Measurements from ENCODE around the gene TENM4. TPM values are rescaled to one million over a fixed set of nuclear protein-coding genes. Genes with fewer than 3 reads are reported as not detected.

Gene TENM4
- total RNA-seq, 4 donors from 2014 or later: 31.4 to 44.5 (median 38.0) TPM

- H3K27ac ChIP-seq: no peak overlapping the region
- no peak overlapping the region for H3K4me3 ChIP-seq
- no peaks in the 10 kb centered on the region for H3K4me1 ChIP-seq
- no peaks in the 10 kb centered on the region for H3K9me3 ChIP-seq
- no peaks in the 10 kb centered on the region for H3K27me3 ChIP-seq
- no peak for TF ChIP-seq POLR2A (IDR thresholded peaks at IDR 0.05)
- no peak for TF ChIP-seq EP300 (IDR thresholded peaks at IDR 0.05)
- TF ChIP-seq CTCF (IDR thresholded peaks at IDR 0.05): no peak
- TF ChIP-seq POLR2AphosphoS5 (IDR thresholded peaks at IDR 0.05): no peak
- no peaks in the 10 kb centered on the region for H3K36me3 ChIP-seq
- 80% methylated on average over 7 of the region's 7 CpGs for WGBS
- DNase-seq (ENCODE audit: low spot score in 2 of 2): no peak
These were observed 251.2 kb downstream of the TENM4 start for GRCh38 chr11:79189601-79190000.

- DNase-seq (ENCODE audit: low spot score in 2 of 2): no peak
- Histone ChIP-seq H3K4me3 (no peak overlapping the region), H3K27ac (no peak overlapping the region), H3K36me3 (no peaks in the 10 kb centered on the region), H3K9me3 (no peaks in the 10 kb centered on the region), H3K27me3 (no peaks in the 10 kb centered on the region), H3K4me1 (no peaks in the 10 kb centered on the region)
- TF ChIP-seq EP300 (IDR thresholded peaks at IDR 0.05) (no peak), POLR2A (IDR thresholded peaks at IDR 0.05) (no peak)
- 71% methylated on average over 2 of the region's 2 CpGs for WGBS
These were observed 251.8 kb downstream of the TENM4 start for GRCh38 chr11:79189055-79189454.

- Histone ChIP-seq H3K9me3 (no peaks in the 10 kb centered on the region), H3K4me1 (no peaks in the 10 kb centered on the region), H3K27ac (no peak overlapping the region), H3K27me3 (no peaks in the 10 kb centered on the region), H3K4me3 (no peak overlapping the region), H3K36me3 (no peaks in the 10 kb centered on the region)
- DNase-seq (ENCODE audit: low spot score in 2 of 2): no peak
- TF ChIP-seq POLR2AphosphoS5 (IDR thresholded peaks at IDR 0.05) (no peak), POLR2A (IDR thresholded peaks at IDR 0.05) (no peak), EP300 (IDR thresholded peaks at IDR 0.05) (no peak), CTCF (IDR thresholded peaks at IDR 0.05) (no peak)
- WGBS: 93% methylated on average over 3 of the region's 3 CpGs
These were observed 254.2 kb downstream of the TENM4 start for GRCh38 chr11:79186669-79187068.

- H3K4me1 ChIP-seq: no peaks in the 10 kb centered on the region
- no peak overlapping the region for H3K4me3 ChIP-seq
- no peaks in the 10 kb centered on the region for H3K27me3 ChIP-seq
- no peak for TF ChIP-seq POLR2A (IDR thresholded peaks at IDR 0.05)
- no peak for TF ChIP-seq CTCF (IDR thresholded peaks at IDR 0.05)
- TF ChIP-seq EP300 (IDR thresholded peaks at IDR 0.05): no peak
- no peak for TF ChIP-seq POLR2AphosphoS5 (IDR thresholded peaks at IDR 0.05)
- no peaks in the 10 kb centered on the region for H3K36me3 ChIP-seq
- H3K9me3 ChIP-seq: no peaks in the 10 kb centered on the region
- 70% methylated on average over 1 of the region's 1 CpG for WGBS
- no peak overlapping the region for H3K27ac ChIP-seq
- no peak for DNase-seq (ENCODE audit: low spot score in 2 of 2)
These were observed 255.5 kb downstream of the TENM4 start for GRCh38 chr11:79185351-79185750.

- DNase-seq (ENCODE audit: low spot score in 2 of 2): no peak
- no peak overlapping the region for H3K27ac ChIP-seq
- H3K9me3 ChIP-seq: no peaks in the 10 kb centered on the region
- H3K27me3 ChIP-seq: no peaks in the 10 kb centered on the region
- H3K4me1 ChIP-seq: no peaks in the 10 kb centered on the region
- no peaks in the 10 kb centered on the region for H3K36me3 ChIP-seq
- WGBS: 80% methylated on average over 4 of the region's 4 CpGs
- H3K4me3 ChIP-seq: no peak overlapping the region
- TF ChIP-seq POLR2AphosphoS5 (IDR thresholded peaks at IDR 0.05) (no peak), EP300 (IDR thresholded peaks at IDR 0.05) (no peak), POLR2A (IDR thresholded peaks at IDR 0.05) (no peak), CTCF (IDR thresholded peaks at IDR 0.05) (no peak)
These were observed 256.5 kb downstream of the TENM4 start for GRCh38 chr11:79184285-79184684.

GRCh38 chr11:79182794-79183193, 258.0 kb downstream of the TENM4 start:
- H3K27ac ChIP-seq: no peak overlapping the region
- H3K27me3 ChIP-seq: no peaks in the 10 kb centered on the region
- H3K9me3 ChIP-seq: no peaks in the 10 kb centered on the region
- no peak for TF ChIP-seq POLR2A (IDR thresholded peaks at IDR 0.05)
- no peak for TF ChIP-seq CTCF (IDR thresholded peaks at IDR 0.05)
- H3K4me3 ChIP-seq: no peak overlapping the region
- no peaks in the 10 kb centered on the region for H3K4me1 ChIP-seq
- 64% methylated on average over 1 of the region's 1 CpG for WGBS
- H3K36me3 ChIP-seq: no peaks in the 10 kb centered on the region
- DNase-seq (ENCODE audit: low spot score in 2 of 2): no peak
